Lower lobe of right lung (tissue), 2 donors: Measurements from ENCODE around the gene FAM124A. TPM values are rescaled to one million over a fixed set of nuclear protein-coding genes. Genes with fewer than 3 reads are reported as not detected.

ENCODE experiments used
- ATAC-seq, 2 donors: fragments of 200-7000 bp; cut with Tn5 transposase; one replicate each; pipeline ENCODE4 v1.9.1; 2020 to 2022; ENCODE audit warnings: mild to moderate bottlenecking in 2 of 2, moderate library complexity in 2 of 2
- DNase-seq: peaks from one replicate; pipeline ENCODE4 v3.0.0-alpha.2; 2020
- H3K27ac ChIP-seq: fragments of 200-600 bp; one replicate; pipeline ENCODE4 v1.8.0; 2022
- H3K27me3 ChIP-seq: fragments of 200-600 bp; one replicate; pipeline ENCODE4 v1.8.0; 2022; ENCODE audit warnings: low read depth
- H3K36me3 ChIP-seq: fragments of 200-600 bp; one replicate; pipeline ENCODE4 v1.8.0; 2022; ENCODE audit warnings: mild to moderate bottlenecking
- H3K4me1 ChIP-seq: fragments of 200-600 bp; one replicate; pipeline ENCODE4 v1.8.0; 2022
- H3K4me3 ChIP-seq: fragments of 200-600 bp; one replicate; pipeline ENCODE4 v1.8.0; 2022; ENCODE audit warnings: mild to moderate bottlenecking
- H3K9me3 ChIP-seq: fragments of 200-600 bp; one replicate; pipeline ENCODE4 v1.8.0; 2022
- intact Hi-C: fragments of 100-400 bp; cut with DNase I; formaldehyde crosslinking; loops from one replicate; pipeline ENCODE4 v1.11.0; 2022
- total RNA-seq: library from RNA; stranded (reverse); fragmentation: NEBNext Ultra II Directional; extraction: Animal tissue kit (Norgen Biotek cat#: 25700); gene quantifications from one replicate; pipeline ENCODE4 v1.2.1, GENCODE V29; 2021
- TF ChIP-seq, protein P1 (sequence below): fragments of 200-600 bp; IDR thresholded peaks from one replicate; pipeline ENCODE4 v1.8.0; 2022; ENCODE audit warnings: antibody characterized with exemption, mild to moderate bottlenecking
- donor health status: DM: no; HTN: yes; CAD: no; lungs with severe emphysema.

FAM124A gene
- total RNA-seq, 1 donor from 2014 or later, result 4.1 TPM

- ATAC-seq (no peak), DNase-seq (no peak)
- intact Hi-C loops, result no loop called here
- no peaks in the 10 kb centered on the region for H3K36me3 ChIP-seq
- no peaks in the 10 kb centered on the region for H3K27me3 ChIP-seq
- H3K4me1 ChIP-seq, result no peaks in the 10 kb centered on the region
- no peaks in the 10 kb centered on the region for H3K9me3 ChIP-seq
- H3K27ac ChIP-seq, result no peak overlapping the region
- no peak overlapping the region for H3K4me3 ChIP-seq
- TF ChIP-seq, protein P1, sequence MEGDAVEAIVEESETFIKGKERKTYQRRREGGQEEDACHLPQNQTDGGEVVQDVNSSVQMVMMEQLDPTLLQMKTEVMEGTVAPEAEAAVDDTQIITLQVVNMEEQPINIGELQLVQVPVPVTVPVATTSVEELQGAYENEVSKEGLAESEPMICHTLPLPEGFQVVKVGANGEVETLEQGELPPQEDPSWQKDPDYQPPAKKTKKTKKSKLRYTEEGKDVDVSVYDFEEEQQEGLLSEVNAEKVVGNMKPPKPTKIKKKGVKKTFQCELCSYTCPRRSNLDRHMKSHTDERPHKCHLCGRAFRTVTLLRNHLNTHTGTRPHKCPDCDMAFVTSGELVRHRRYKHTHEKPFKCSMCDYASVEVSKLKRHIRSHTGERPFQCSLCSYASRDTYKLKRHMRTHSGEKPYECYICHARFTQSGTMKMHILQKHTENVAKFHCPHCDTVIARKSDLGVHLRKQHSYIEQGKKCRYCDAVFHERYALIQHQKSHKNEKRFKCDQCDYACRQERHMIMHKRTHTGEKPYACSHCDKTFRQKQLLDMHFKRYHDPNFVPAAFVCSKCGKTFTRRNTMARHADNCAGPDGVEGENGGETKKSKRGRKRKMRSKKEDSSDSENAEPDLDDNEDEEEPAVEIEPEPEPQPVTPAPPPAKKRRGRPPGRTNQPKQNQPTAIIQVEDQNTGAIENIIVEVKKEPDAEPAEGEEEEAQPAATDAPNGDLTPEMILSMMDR, result no peak
Measured at GRCh38 chr13:51324714-51325420, 102.7 kb downstream of the FAM124A start.

DNA sequence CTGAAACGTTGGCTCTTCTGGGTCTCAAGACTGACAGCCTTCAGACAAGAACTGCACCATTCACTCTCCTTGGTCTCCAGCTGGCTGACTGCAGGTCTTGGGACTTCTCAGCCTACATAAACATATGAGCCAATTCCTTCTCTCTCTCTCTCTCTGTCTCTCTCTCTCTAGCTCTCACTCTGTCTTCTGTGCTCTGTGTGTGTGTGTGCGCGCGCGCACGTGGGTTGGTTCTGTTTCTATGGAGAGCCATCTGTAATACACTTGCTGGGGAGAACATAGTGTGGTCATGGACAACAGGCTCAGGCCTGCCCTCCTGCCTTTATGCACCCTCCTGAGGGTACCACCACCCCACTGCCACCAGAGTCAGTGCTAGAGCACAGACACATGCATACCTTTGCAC lies 103.6 kb downstream of the FAM124A start:
- no peaks in the 10 kb centered on the region for H3K27me3 ChIP-seq
- H3K27ac ChIP-seq, result no peak overlapping the region
- DNase-seq (no peak), ATAC-seq (no peak)
- intact Hi-C loops, result no loop called here
- no peaks in the 10 kb centered on the region for H3K4me1 ChIP-seq
- H3K36me3 ChIP-seq, result no peaks in the 10 kb centered on the region
- no peaks in the 10 kb centered on the region for H3K9me3 ChIP-seq
- H3K4me3 ChIP-seq, result no peak overlapping the region
- TF ChIP-seq, protein P1, result no peak

GRCh38 chr13:51326777-51327176 lies 104.6 kb downstream of the FAM124A start:
- TF ChIP-seq, protein P1, result no peak
- no peak overlapping the region for H3K4me3 ChIP-seq
- DNase-seq (no peak), ATAC-seq (no peak)
- H3K4me1 ChIP-seq, result no peaks in the 10 kb centered on the region
- H3K36me3 ChIP-seq, result no peaks in the 10 kb centered on the region
- no peaks in the 10 kb centered on the region for H3K27me3 ChIP-seq
- intact Hi-C loops, result no loop called here
- no peak overlapping the region for H3K27ac ChIP-seq
- H3K9me3 ChIP-seq, result no peaks in the 10 kb centered on the region

DNA sequence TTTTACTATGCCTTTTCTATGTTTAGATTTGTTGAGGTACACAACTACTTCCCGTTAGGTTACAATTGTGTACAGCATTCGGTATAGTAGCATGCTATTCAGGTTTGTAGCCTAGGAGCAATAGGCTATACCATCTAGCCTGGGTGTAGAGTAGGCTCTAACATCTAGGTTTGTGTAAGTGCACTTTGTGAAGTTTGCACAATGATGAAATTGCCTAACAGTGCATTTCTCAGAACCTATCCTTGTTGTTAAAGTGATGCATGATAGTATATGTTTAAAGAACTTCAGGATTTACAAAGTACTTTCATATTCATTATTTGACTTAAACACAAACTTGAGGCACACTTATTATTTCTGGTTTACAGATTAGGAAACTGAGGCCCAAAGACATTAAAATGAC lies 105.8 kb downstream of the FAM124A start:
- Histone ChIP-seq H3K9me3 (no peaks in the 10 kb centered on the region), H3K4me1 (no peaks in the 10 kb centered on the region), H3K27ac (no peak overlapping the region), H3K4me3 (no peak overlapping the region), H3K36me3 (no peaks in the 10 kb centered on the region), H3K27me3 (no peaks in the 10 kb centered on the region)
- DNase-seq, result no peak
- intact Hi-C loops, result no loop called here
- TF ChIP-seq, protein P1, result no peak
- no peak for ATAC-seq

GRCh38 chr13:51328488-51328887 lies 106.3 kb downstream of the FAM124A start:
- no peaks in the 10 kb centered on the region for H3K4me1 ChIP-seq
- no peak overlapping the region for H3K4me3 ChIP-seq
- H3K27ac ChIP-seq, result no peak overlapping the region
- H3K9me3 ChIP-seq, result no peaks in the 10 kb centered on the region
- H3K27me3 ChIP-seq, result no peaks in the 10 kb centered on the region
- ATAC-seq, result no peak
- no peaks in the 10 kb centered on the region for H3K36me3 ChIP-seq
- intact Hi-C loops, result no loop called here
- no peak for DNase-seq
- TF ChIP-seq, protein P1, result no peak
